H1 (cell line): ENCODE data around the gene GULP1. TPM values are rescaled to one million over a fixed set of nuclear protein-coding genes. Genes with fewer than 3 reads are reported as not detected.

Source experiments
- CTCF ChIA-PET: fragments of 300-600 bp; sonication (Branson Sonifier 250); formaldehyde crosslinking; loops from one replicate; lab custom pipeline; 2021; ENCODE audit not compliant: partially characterized antibody; lab: Charles Lee
- POLR2A ChIA-PET: fragments of 300-600 bp; sonication (Branson Sonifier 250); formaldehyde crosslinking; loops from one replicate; lab custom pipeline; 2021; ENCODE audit warnings: inconsistent platforms; ENCODE audit not compliant: partially characterized antibody; lab: Charles Lee
- DNase-seq, 2 experiments: peaks; one replicate each; pipeline versions ENCODE4 v3.0.0 to v3.0.0-alpha.2; 2010 to 2022; ENCODE audit warnings: low spot score in 2 of 2, low read depth in 1 of 2, mixed read lengths in 1 of 2
- FAIRE-seq: peaks from 2 replicates; lab custom pipeline; 2011; peaks lifted over from hg19 to GRCh38; lab: Jason Lieb, UNC
- H2AFZ ChIP-seq: 2 replicates; pipeline ENCODE4 v1.8.1; 2012; ENCODE audit warnings: low read length, inconsistent platforms
- H2AK5ac ChIP-seq: 2 replicates; pipeline ENCODE4 v1.6.1; 2013; ENCODE audit warnings: low read depth, low read length
- H2BK120ac ChIP-seq: replicated peaks from 2 replicates; pipeline ENCODE3; 2013; ENCODE audit warnings: low read depth, low read length, inconsistent platforms
- H2BK12ac ChIP-seq: 2 replicates; pipeline ENCODE4 v1.6.1; 2013; ENCODE audit warnings: low read depth, low read length
- H2BK15ac ChIP-seq: 2 replicates; pipeline ENCODE4 v1.6.1; 2013; ENCODE audit warnings: low read length
- H2BK20ac ChIP-seq: 2 replicates; pipeline ENCODE4 v1.6.1; 2013; ENCODE audit warnings: low read length
- H2BK5ac ChIP-seq: 2 replicates; pipeline ENCODE4 v1.6.1; 2013; ENCODE audit warnings: low read depth, low read length
- H3K14ac ChIP-seq: 2 replicates; pipeline ENCODE4 v1.6.1; 2013; ENCODE audit warnings: inconsistent platforms; ENCODE audit not compliant: insufficient read length
- H3K18ac ChIP-seq: 2 replicates; pipeline ENCODE4 v1.6.1; 2013; ENCODE audit warnings: low read length; ENCODE audit errors: extremely low read depth
- H3K23ac ChIP-seq: 2 replicates; pipeline ENCODE4 v1.6.1; 2013; ENCODE audit warnings: inconsistent platforms; ENCODE audit not compliant: insufficient read length
- H3K23me2 ChIP-seq: 2 replicates; pipeline ENCODE4 v1.6.1; 2013; ENCODE audit warnings: low read depth, low read length
- H3K27ac ChIP-seq: 2 replicates; pipeline ENCODE4 v1.6.1; 2011; ENCODE audit warnings: low read depth, low read length, inconsistent platforms
- H3K27me3 ChIP-seq, 4 experiments: replicated peaks in 1 of 4; 1 replicate in 1 of 4; 2 replicates in 3 of 4; pipeline versions ENCODE4 v1.6.1 to v1.8.1; 2011 to 2013; ENCODE audit warnings: low read length in 3 of 4, mild to moderate bottlenecking in 3 of 4, inconsistent platforms in 2 of 4, mixed read lengths in 2 of 4, moderate library complexity in 1 of 4; ENCODE audit not compliant: control insufficient read depth in 3 of 4, insufficient read depth in 3 of 4; ENCODE audit errors: extremely low read depth in 1 of 4
- H3K36me3 ChIP-seq, 4 experiments: 2 replicates each; pipeline versions ENCODE4 v1.6.1 to v1.8.1; 2011 to 2013; ENCODE audit warnings: mild to moderate bottlenecking in 4 of 4, low read length in 3 of 4, moderate library complexity in 2 of 4, control low read depth in 1 of 4, inconsistent platforms in 1 of 4; ENCODE audit not compliant: insufficient read depth in 4 of 4, control insufficient read depth in 2 of 4
- H3K4ac ChIP-seq: replicated peaks from 2 replicates; pipeline ENCODE3; 2013; ENCODE audit warnings: low read length, low read depth, mixed read lengths, inconsistent platforms; ENCODE audit not compliant: insufficient read length
- H3K4me1 ChIP-seq, 4 experiments: replicated peaks in 1 of 4; 1 replicate in 1 of 4; 2 replicates in 3 of 4; pipeline versions ENCODE4 v1.6.1 to v1.8.1; 2011 to 2013; ENCODE audit warnings: low read length in 3 of 4, inconsistent platforms in 2 of 4, mixed read lengths in 1 of 4; ENCODE audit not compliant: insufficient read depth in 4 of 4, control insufficient read depth in 3 of 4
- H3K4me2 ChIP-seq, 2 experiments: 2 replicates each; pipeline versions ENCODE4 v1.6.1 to v1.8.1; 2011 to 2013; ENCODE audit warnings: low read depth in 2 of 2, low read length in 2 of 2, control low read depth in 1 of 2, inconsistent platforms in 1 of 2, mild to moderate bottlenecking in 1 of 2; ENCODE audit not compliant: insufficient read depth in 1 of 2
- H3K4me3 ChIP-seq, 4 experiments: fragments of 200-600, 300-600 bp in 1 of 4; sonication (generic), shearing (Covaris generic), sonication (Bioruptor Twin) in 1 of 4; 2 replicates each; pipeline versions ENCODE4 v1.5.1 to v1.8.1; 2011 to 2016; ENCODE audit warnings: low read length in 4 of 4, low read depth in 3 of 4, control low read depth in 2 of 4, inconsistent platforms in 2 of 4, mild to moderate bottlenecking in 2 of 4, mixed read lengths in 1 of 4, moderate library complexity in 1 of 4; ENCODE audit not compliant: insufficient read depth in 2 of 4; ENCODE audit errors: extremely low read depth in 1 of 4
- H3K56ac ChIP-seq: replicated peaks from 2 replicates; pipeline ENCODE3; 2013; ENCODE audit warnings: low read depth, mild to moderate bottlenecking, mixed read lengths, low read length, inconsistent platforms; ENCODE audit not compliant: insufficient read length
- H3K79me1 ChIP-seq: 2 replicates; pipeline ENCODE4 v1.6.1; 2013; ENCODE audit warnings: low read depth, low read length, control low read depth
- H3K79me2 ChIP-seq, 2 experiments: 2 replicates each; pipeline versions ENCODE4 v1.6.1 to v1.8.1; 2012 to 2013; ENCODE audit warnings: low read length in 2 of 2, mild to moderate bottlenecking in 2 of 2, inconsistent platforms in 1 of 2; ENCODE audit not compliant: insufficient read depth in 2 of 2, control insufficient read depth in 1 of 2
- H3K9ac ChIP-seq, 4 experiments: replicated peaks in 1 of 4; 1 replicate in 1 of 4; 2 replicates in 3 of 4; pipeline versions ENCODE4 v1.6.1 to v1.8.1; 2011 to 2013; ENCODE audit warnings: low read depth in 3 of 4, low read length in 3 of 4, control low read depth in 2 of 4, mild to moderate bottlenecking in 2 of 4, moderate library complexity in 2 of 4, inconsistent platforms in 1 of 4; ENCODE audit errors: extremely low read depth in 1 of 4
- H3K9me3 ChIP-seq, 2 experiments: 2 replicates each; pipeline versions ENCODE4 v1.6.1 to v1.8.1; 2012 to 2013; ENCODE audit warnings: mild to moderate bottlenecking in 2 of 2, moderate library complexity in 2 of 2, control low read depth in 1 of 2, inconsistent platforms in 1 of 2, low read depth in 1 of 2, low read length in 1 of 2, mixed read lengths in 1 of 2; ENCODE audit not compliant: insufficient read depth in 2 of 2
- H4K20me1 ChIP-seq, 2 experiments: replicated peaks in 1 of 2; 2 replicates each; pipeline versions ENCODE3 to v1.8.1; 2011 to 2013; ENCODE audit warnings: inconsistent platforms in 2 of 2, low read length in 2 of 2, mild to moderate bottlenecking in 1 of 2; ENCODE audit not compliant: insufficient read depth in 2 of 2, control insufficient read depth in 1 of 2
- H4K5ac ChIP-seq: 2 replicates; pipeline ENCODE4 v1.6.1; 2013; ENCODE audit warnings: low read length, low read depth, mixed read lengths, inconsistent platforms; ENCODE audit not compliant: insufficient read length
- H4K8ac ChIP-seq: 2 replicates; pipeline ENCODE4 v1.8.0; 2013; ENCODE audit warnings: mild to moderate bottlenecking, moderate library complexity, low read length, inconsistent platforms; ENCODE audit not compliant: insufficient read depth; ENCODE audit errors: extremely low read depth
- H4K91ac ChIP-seq: replicated peaks from 2 replicates; pipeline ENCODE3; 2013; ENCODE audit warnings: low read length, mixed read lengths, inconsistent platforms; ENCODE audit not compliant: insufficient read length
- BRCA1 ChIP-seq: IDR thresholded peaks from 2 replicates; pipeline ENCODE4 v1.6.1; 2012; ENCODE audit warnings: low read depth, low read length, improper control_type of control experiment
- CBX8 ChIP-seq: fragments of 300-800, 300-1000 bp; sonication (generic); IDR thresholded peaks from 2 replicates; pipeline ENCODE4 v1.7.1; 2016; ENCODE audit warnings: low read depth, low read length, borderline replicate concordance
- EZH2 ChIP-seq: fragments of 200-600 bp; sonication (generic); IDR thresholded peaks from 2 replicates; pipeline ENCODE4 v1.7.1; 2012; ENCODE audit warnings: low read depth, mild to moderate bottlenecking, moderate library complexity, low read length, inconsistent platforms; ENCODE audit not compliant: severe bottlenecking
- GABPA ChIP-seq: IDR thresholded peaks from 2 replicates; pipeline ENCODE4 v1.6.1; 2011; ENCODE audit warnings: mild to moderate bottlenecking, low read length, moderate library complexity, borderline replicate concordance; ENCODE audit not compliant: insufficient read depth
- KDM4A ChIP-seq: IDR thresholded peaks from one replicate; pipeline ENCODE4 v1.7.1; 2012; ENCODE audit warnings: low read depth, mild to moderate bottlenecking, moderate library complexity, low read length, inconsistent platforms; ENCODE audit not compliant: severe bottlenecking
- POU5F1 ChIP-seq: IDR thresholded peaks from 2 replicates; pipeline ENCODE4 v1.6.1; 2011; ENCODE audit warnings: low read depth, mild to moderate bottlenecking, low read length, moderate library complexity
- RFX5 ChIP-seq: IDR thresholded peaks from 2 replicates; pipeline ENCODE4 v1.6.1; 2011; ENCODE audit warnings: low read depth, low read length, improper control_type of control experiment, borderline replicate concordance
- SAP30 ChIP-seq: fragments of 300-600 bp; sonication (generic); IDR thresholded peaks from 2 replicates; pipeline ENCODE4 v1.7.1; 2012; ENCODE audit warnings: low read length, moderate library complexity, mild to moderate bottlenecking, inconsistent platforms; ENCODE audit not compliant: insufficient read depth, insufficient replicate concordance
- SP2 ChIP-seq: IDR thresholded peaks from 2 replicates; pipeline ENCODE4 v1.6.1; 2012; ENCODE audit warnings: mild to moderate bottlenecking, low read length, inconsistent platforms
- TBP ChIP-seq: IDR thresholded peaks from 2 replicates; pipeline ENCODE4 v1.6.1; 2011; ENCODE audit warnings: low read depth, low read length, improper control_type of control experiment
- whole genome bisulfite sequencing, 2 experiments: shearing (Covaris generic) in 1 of 2; methylation state at CpG; one replicate each; pipeline versions ENCODE4 v1.1.6 to v1.1.7; 2013 to 2015; ENCODE audit warnings: low lambda C conversion rate in 2 of 2, mixed read lengths in 2 of 2, inconsistent platforms in 1 of 2, low coverage in 1 of 2, missing lambda C conversion rate in 1 of 2; ENCODE audit not compliant: insufficient replicate concordance in 2 of 2, insufficient coverage in 1 of 2, insufficient read length in 1 of 2; ENCODE audit errors: extremely low coverage in 1 of 2, missing lambda C conversion rate in 1 of 2; 5-methylcytosine and 5-hydroxymethylcytosine counted together
- polyA plus RNA-seq, 7 experiments: library from polyadenylated mRNA; depleted of rRNA in 3 of 7; stranded (reverse) in 5 of 7; unstranded in 2 of 7; fragments of >200 nt in 5 of 7; fragments of 200-250 nt in 2 of 7; gene quantifications; 1 replicate in 5 of 7; 2 replicates in 1 of 7; 4 replicates in 1 of 7; pipeline versions ENCODE4 v1.2.1 to v1.2.3, GENCODE V29; 2011 to 2013; ENCODE audit warnings: missing spikeins in 2 of 7, mixed read lengths in 2 of 7
- total RNA-seq: library from RNA; stranded (reverse); fragmentation: NEBNext Ultra II Directional; extraction: Animal tissue kit (Norgen Biotek cat#: 25700); gene quantifications from 2 replicates; pipeline ENCODE4 v1.2.1, GENCODE V29; 2021

The GULP1 gene
- total and polyA plus RNA-seq, 2 of the 8 experiments (the other 6 are each of a cell fraction or from before 2014, with no cell fraction given): 69.7 to 139 TPM

GRCh38 chr2:188534875-188535274 is 243.2 kb downstream of the GULP1 start:
- FAIRE-seq: no peak
- POLR2A ChIA-PET: no interaction called here
- CTCF ChIA-PET: no interaction called here
- TF ChIP-seq BRCA1 (no peak), POU5F1 (no peak), CBX8 (no peak), TBP (no peak), SP2 (no peak), KDM4A (no peak), EZH2 (no peak), SAP30 (no peak), RFX5 (no peak), GABPA (no peak)

More at GRCh38 chr2:188534875-188535274, 243.2 kb downstream of the GULP1 start:
- H3K4ac ChIP-seq: no peak overlapping the region
- H3K14ac ChIP-seq: no peak overlapping the region
- H3K23me2 ChIP-seq: no peaks in the 10 kb centered on the region; the same call in 1 of the 2 replicates
- H4K91ac ChIP-seq: no peak overlapping the region
- H2AK5ac ChIP-seq: no peak overlapping the region
- peaks cover 0 to 14% of the 10 kb centered on the region in 2 experiments; a peak in 1 of 4 replicates for H3K79me2 ChIP-seq
- H3K23ac ChIP-seq: no peak overlapping the region
- no peaks in the 10 kb centered on the region for H3K27me3 ChIP-seq
- no peak overlapping the region for H2BK120ac ChIP-seq
- H3K4me2 ChIP-seq: no peak overlapping the region
- no peak for DNase-seq
- 90% methylated on average over 2 of the region's 2 CpGs; no CpG with 5 or more reads in 1 of the 2 experiments for WGBS, 2 experiments
- no peak overlapping the region for H4K5ac ChIP-seq
- no peaks in the 10 kb centered on the region for H4K20me1 ChIP-seq
- no peaks in the 10 kb centered on the region for H3K79me1 ChIP-seq
- H3K4me3 ChIP-seq: no peak overlapping the region
- no peak overlapping the region for H2BK5ac ChIP-seq
- no peak overlapping the region for H3K56ac ChIP-seq
- no peak overlapping the region for H3K27ac ChIP-seq
- H2AFZ ChIP-seq: no peak overlapping the region
- no peak overlapping the region for H2BK15ac ChIP-seq
- H2BK12ac ChIP-seq: no peak overlapping the region
- no peak overlapping the region for H3K18ac ChIP-seq
- H3K9me3 ChIP-seq: no peaks in the 10 kb centered on the region
- H3K36me3 ChIP-seq: peaks cover 0 to 9% (median 1%) of the 10 kb centered on the region in 4 experiments; a peak in 2 of 8 replicates
- no peak overlapping the region for H2BK20ac ChIP-seq
- H4K8ac ChIP-seq: no peak overlapping the region
- H3K4me1 ChIP-seq: no peaks in the 10 kb centered on the region
- H3K9ac ChIP-seq: no peak overlapping the region
